ENCODE measurements around the gene CHORDC1.
"Not testable (repeated sequence)": the region's sequence is repeated elsewhere in the genome, so short reads cannot be mapped to it uniquely, and the experiment has no call there.

Gene CHORDC1

DNA sequence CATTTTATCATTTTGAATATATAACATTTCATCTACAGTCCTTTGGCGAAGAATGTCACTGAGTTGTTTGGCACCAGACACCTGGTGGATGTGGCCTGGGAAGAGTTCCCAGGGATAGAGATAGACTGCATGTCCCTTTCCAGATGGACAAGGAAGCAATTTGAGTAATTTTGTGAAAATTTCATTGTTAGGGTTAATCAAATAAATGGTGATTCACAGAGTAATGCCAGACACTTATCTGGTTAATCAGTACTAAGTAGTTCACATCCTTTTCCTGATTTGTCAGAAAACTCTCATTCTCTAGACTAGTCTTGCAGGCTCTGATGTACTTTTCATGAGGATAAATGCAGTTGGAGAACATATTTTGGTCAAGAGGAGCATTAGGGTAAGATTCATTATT, 46.8 kb downstream of the CHORDC1 start:
- H3K79me2 ChIP-seq (ENCODE audit: insufficient read depth, low read length), result no peaks in the 10 kb centered on the region
- H4K20me1 ChIP-seq (ENCODE audit: insufficient read depth, low read length), result no peaks in the 10 kb centered on the region
- no peaks in the 10 kb centered on the region for H3K9me2 ChIP-seq (ENCODE audit: low read depth, low read length)
- H3K27me3 ChIP-seq (ENCODE audit: insufficient read depth, low read length), result no peaks in the 10 kb centered on the region
- H3K4me1 ChIP-seq (ENCODE audit: insufficient read depth, low read length, severe bottlenecking), result no peaks in the 10 kb centered on the region
- no peaks in the 10 kb centered on the region for H3K9me3 ChIP-seq (ENCODE audit: low read length)
- TF ChIP-seq CTCF (IDR thresholded peaks at IDR 0.05; ENCODE audit: low read length) (no peak), EZH2 (IDR thresholded peaks at IDR 0.05; ENCODE audit: borderline replicate concordance, low read length) (no peak)
- H3K36me3 ChIP-seq (ENCODE audit: insufficient read depth, low read length), result no peaks in the 10 kb centered on the region
- H3F3A ChIP-seq (ENCODE audit: insufficient read depth, low read length), result no peaks in the 10 kb centered on the region
- H3K4me2 ChIP-seq (ENCODE audit: low read length), result no peak overlapping the region
- H3K4me3 ChIP-seq (ENCODE audit: low read depth, low read length, poor library complexity, severe bottlenecking), result no peak overlapping the region
- H3K27ac ChIP-seq (ENCODE audit: low read depth, low read length, poor library complexity, severe bottlenecking), result no peak overlapping the region
- no peak overlapping the region for H2AFZ ChIP-seq (ENCODE audit: low read length)
- H3K9ac ChIP-seq (ENCODE audit: low read length), result no peak overlapping the region

- Histone ChIP-seq H3K9me3 (ENCODE audit: low read length) (no peaks in the 10 kb centered on the region), H3K36me3 (ENCODE audit: insufficient read depth, low read length) (no peaks in the 10 kb centered on the region), H3K27ac (ENCODE audit: low read depth, low read length, poor library complexity, severe bottlenecking) (no peak overlapping the region), H3K27me3 (ENCODE audit: insufficient read depth, low read length) (no peaks in the 10 kb centered on the region), H3K4me3 (ENCODE audit: low read depth, low read length, poor library complexity, severe bottlenecking) (no peak overlapping the region), H3K79me2 (ENCODE audit: insufficient read depth, low read length) (no peaks in the 10 kb centered on the region), H3F3A (ENCODE audit: insufficient read depth, low read length) (no peaks in the 10 kb centered on the region), H4K20me1 (ENCODE audit: insufficient read depth, low read length) (no peaks in the 10 kb centered on the region), H3K9me2 (ENCODE audit: low read depth, low read length) (no peaks in the 10 kb centered on the region), H3K4me2 (ENCODE audit: low read length) (no peak overlapping the region), H2AFZ (ENCODE audit: low read length) (no peak overlapping the region), H3K4me1 (ENCODE audit: insufficient read depth, low read length, severe bottlenecking) (no peaks in the 10 kb centered on the region), H3K9ac (ENCODE audit: low read length) (no peak overlapping the region)
- TF ChIP-seq EZH2 (IDR thresholded peaks at IDR 0.05; ENCODE audit: borderline replicate concordance, low read length) (no peak), CTCF (IDR thresholded peaks at IDR 0.05; ENCODE audit: low read length) (no peak)
These were observed 51.5 kb downstream of the CHORDC1 start for GRCh38 chr11:90171359-90171758.

GRCh38 chr11:90168571-90168970, 54.3 kb downstream of the CHORDC1 start:
- H3K4me3 ChIP-seq (ENCODE audit: low read depth, low read length, poor library complexity, severe bottlenecking), result no peak overlapping the region
- H3K4me1 ChIP-seq (ENCODE audit: insufficient read depth, low read length, severe bottlenecking), result no peaks in the 10 kb centered on the region
- H3K27ac ChIP-seq (ENCODE audit: low read depth, low read length, poor library complexity, severe bottlenecking), result no peak overlapping the region
- H3K9me2 ChIP-seq (ENCODE audit: low read depth, low read length), result no peaks in the 10 kb centered on the region
- H3K4me2 ChIP-seq (ENCODE audit: low read length), result no peak overlapping the region
- H3K36me3 ChIP-seq (ENCODE audit: insufficient read depth, low read length), result no peaks in the 10 kb centered on the region
- H3K9me3 ChIP-seq (ENCODE audit: low read length), result no peaks in the 10 kb centered on the region
- no peaks in the 10 kb centered on the region for H3F3A ChIP-seq (ENCODE audit: insufficient read depth, low read length)
- H4K20me1 ChIP-seq (ENCODE audit: insufficient read depth, low read length), result no peaks in the 10 kb centered on the region
- no peak overlapping the region for H3K9ac ChIP-seq (ENCODE audit: low read length)
- H3K79me2 ChIP-seq (ENCODE audit: insufficient read depth, low read length), result no peaks in the 10 kb centered on the region
- no peak for TF ChIP-seq CTCF (IDR thresholded peaks at IDR 0.05; ENCODE audit: low read length)
- TF ChIP-seq EZH2 (IDR thresholded peaks at IDR 0.05; ENCODE audit: borderline replicate concordance, low read length), result no peak
- no peak overlapping the region for H2AFZ ChIP-seq (ENCODE audit: low read length)
- H3K27me3 ChIP-seq (ENCODE audit: insufficient read depth, low read length), result no peaks in the 10 kb centered on the region

- not testable (repeated sequence) for H3K9ac ChIP-seq (ENCODE audit: low read length); H3K9me3 ChIP-seq (ENCODE audit: low read length); H3K27ac ChIP-seq (ENCODE audit: low read depth, low read length, poor library complexity, severe bottlenecking); H3K4me1 ChIP-seq (ENCODE audit: insufficient read depth, low read length, severe bottlenecking); H4K20me1 ChIP-seq (ENCODE audit: insufficient read depth, low read length); H3F3A ChIP-seq (ENCODE audit: insufficient read depth, low read length); H3K36me3 ChIP-seq (ENCODE audit: insufficient read depth, low read length); H3K4me3 ChIP-seq (ENCODE audit: low read depth, low read length, poor library complexity, severe bottlenecking); H3K79me2 ChIP-seq (ENCODE audit: insufficient read depth, low read length); H2AFZ ChIP-seq (ENCODE audit: low read length); H3K9me2 ChIP-seq (ENCODE audit: low read depth, low read length); H3K27me3 ChIP-seq (ENCODE audit: insufficient read depth, low read length); H3K4me2 ChIP-seq (ENCODE audit: low read length)
These were observed 55.1 kb downstream of the CHORDC1 start for GRCh38 chr11:90167704-90168103.

- H3K4me2 ChIP-seq (ENCODE audit: low read length); H3F3A ChIP-seq (ENCODE audit: insufficient read depth, low read length); H3K79me2 ChIP-seq (ENCODE audit: insufficient read depth, low read length); H3K4me3 ChIP-seq (ENCODE audit: low read depth, low read length, poor library complexity, severe bottlenecking); H3K4me1 ChIP-seq (ENCODE audit: insufficient read depth, low read length, severe bottlenecking); H3K9me3 ChIP-seq (ENCODE audit: low read length); H3K27me3 ChIP-seq (ENCODE audit: insufficient read depth, low read length); H2AFZ ChIP-seq (ENCODE audit: low read length); H3K9ac ChIP-seq (ENCODE audit: low read length); H3K9me2 ChIP-seq (ENCODE audit: low read depth, low read length); H4K20me1 ChIP-seq (ENCODE audit: insufficient read depth, low read length); H3K36me3 ChIP-seq (ENCODE audit: insufficient read depth, low read length); H3K27ac ChIP-seq (ENCODE audit: low read depth, low read length, poor library complexity, severe bottlenecking): not testable (repeated sequence)
These were observed 55.8 kb downstream of the CHORDC1 start for GRCh38 chr11:90166982-90167573.

Measured in OCI-LY1 (cell line).